ENCODE measurements around the gene BDKRB2. TPM values are rescaled to one million over a fixed set of nuclear protein-coding genes. Genes with fewer than 3 reads are reported as not detected.

BDKRB2 gene
- total RNA-seq, 1 donor from 2014 or later, result 7.9 TPM

DNA sequence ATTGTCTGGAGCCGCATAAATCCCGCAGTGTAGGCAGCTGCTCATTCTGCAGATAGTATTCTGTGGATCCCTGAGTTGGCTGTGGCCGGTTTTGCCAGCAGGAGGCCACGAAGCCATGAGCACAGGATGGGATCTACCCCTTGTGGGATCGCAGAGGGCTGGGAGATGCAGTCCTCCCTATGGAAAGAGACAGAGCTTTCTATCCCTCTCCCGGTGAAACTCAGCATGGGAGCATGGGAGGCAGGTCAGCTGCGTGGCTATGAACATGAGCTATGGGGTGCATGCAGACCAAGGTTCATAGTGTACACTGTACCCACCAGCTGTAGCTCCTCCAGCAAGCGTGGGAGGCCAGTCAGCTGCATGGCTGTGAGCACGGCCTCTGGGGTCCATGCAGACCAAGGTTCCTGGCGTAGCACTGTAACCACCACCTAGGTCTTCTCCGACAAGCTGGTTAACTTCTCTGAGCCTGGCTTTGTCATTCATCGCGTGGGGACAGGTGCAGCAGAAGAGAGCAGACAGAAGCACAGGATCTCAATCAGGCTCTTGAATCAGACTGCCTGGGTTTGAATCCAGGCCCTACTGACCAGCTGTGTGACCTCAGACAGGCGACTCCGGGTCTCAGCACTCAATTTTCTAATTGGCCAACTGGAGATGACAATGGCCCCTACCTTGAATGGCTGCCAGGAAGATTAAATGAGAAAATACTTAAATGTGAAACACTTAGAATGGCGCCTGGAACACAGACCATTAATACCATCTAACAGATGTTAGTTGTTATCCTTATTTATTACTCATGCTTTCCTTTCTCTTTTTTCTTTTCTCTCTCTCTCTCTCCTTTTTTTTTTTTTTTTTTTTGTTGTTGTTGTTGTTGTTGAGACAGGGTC is 57.4 kb downstream of the BDKRB2 start:
- Histone ChIP-seq H3K4me1 (no peaks in the 10 kb centered on the region), H3K9me3 (peaks cover 0 to 5% of the 10 kb centered on the region in 2 donors), H3K4me3 (no peak overlapping the region), H3K27ac (no peak overlapping the region), H3K27me3 (no peaks in the 10 kb centered on the region), H3K36me3 (no peaks in the 10 kb centered on the region)
- intact Hi-C loops (cut with DNase I), result no loop called here
- TF ChIP-seq, protein P1, sequence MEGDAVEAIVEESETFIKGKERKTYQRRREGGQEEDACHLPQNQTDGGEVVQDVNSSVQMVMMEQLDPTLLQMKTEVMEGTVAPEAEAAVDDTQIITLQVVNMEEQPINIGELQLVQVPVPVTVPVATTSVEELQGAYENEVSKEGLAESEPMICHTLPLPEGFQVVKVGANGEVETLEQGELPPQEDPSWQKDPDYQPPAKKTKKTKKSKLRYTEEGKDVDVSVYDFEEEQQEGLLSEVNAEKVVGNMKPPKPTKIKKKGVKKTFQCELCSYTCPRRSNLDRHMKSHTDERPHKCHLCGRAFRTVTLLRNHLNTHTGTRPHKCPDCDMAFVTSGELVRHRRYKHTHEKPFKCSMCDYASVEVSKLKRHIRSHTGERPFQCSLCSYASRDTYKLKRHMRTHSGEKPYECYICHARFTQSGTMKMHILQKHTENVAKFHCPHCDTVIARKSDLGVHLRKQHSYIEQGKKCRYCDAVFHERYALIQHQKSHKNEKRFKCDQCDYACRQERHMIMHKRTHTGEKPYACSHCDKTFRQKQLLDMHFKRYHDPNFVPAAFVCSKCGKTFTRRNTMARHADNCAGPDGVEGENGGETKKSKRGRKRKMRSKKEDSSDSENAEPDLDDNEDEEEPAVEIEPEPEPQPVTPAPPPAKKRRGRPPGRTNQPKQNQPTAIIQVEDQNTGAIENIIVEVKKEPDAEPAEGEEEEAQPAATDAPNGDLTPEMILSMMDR (IDR thresholded peaks at IDR 0.05), result no peak
- no peak for DNase-seq (ENCODE audit: low spot score in 2 of 2)

DNA sequence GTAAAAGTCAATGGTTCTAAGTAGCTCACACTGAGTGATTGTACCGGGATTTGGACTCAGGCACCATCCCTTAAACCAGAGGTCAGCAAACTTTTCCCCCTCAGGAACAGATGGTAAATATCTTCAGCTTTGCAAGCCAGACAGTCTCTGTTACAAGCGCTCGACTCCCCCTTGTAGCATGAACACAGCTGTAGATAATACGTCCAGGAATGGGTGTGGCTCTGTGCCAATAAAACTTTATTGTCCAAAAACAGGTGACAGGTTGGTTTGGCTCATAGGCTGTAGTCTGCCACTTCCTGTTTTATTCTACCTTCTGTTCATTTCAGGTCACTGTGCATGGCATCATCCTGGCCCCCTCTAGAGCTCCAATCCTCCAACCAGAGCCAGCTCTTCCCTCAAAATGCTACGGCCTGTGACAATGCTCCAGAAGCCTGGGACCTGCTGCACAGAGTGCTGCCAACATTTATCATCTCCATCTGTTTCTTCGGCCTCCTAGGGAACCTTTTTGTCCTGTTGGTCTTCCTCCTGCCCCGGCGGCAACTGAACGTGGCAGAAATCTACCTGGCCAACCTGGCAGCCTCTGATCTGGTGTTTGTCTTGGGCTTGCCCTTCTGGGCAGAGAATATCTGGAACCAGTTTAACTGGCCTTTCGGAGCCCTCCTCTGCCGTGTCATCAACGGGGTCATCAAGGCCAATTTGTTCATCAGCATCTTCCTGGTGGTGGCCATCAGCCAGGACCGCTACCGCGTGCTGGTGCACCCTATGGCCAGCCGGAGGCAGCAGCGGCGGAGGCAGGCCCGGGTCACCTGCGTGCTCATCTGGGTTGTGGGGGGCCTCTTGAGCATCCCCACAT is 58.9 kb downstream of the BDKRB2 start:
- no peak overlapping the region for H3K4me3 ChIP-seq
- H3K9me3 ChIP-seq, result peaks cover 0 to 5% of the 10 kb centered on the region in 2 donors
- TF ChIP-seq, protein P1 (IDR thresholded peaks at IDR 0.05), result no peak
- DNase-seq (ENCODE audit: low spot score in 2 of 2), result no peak
- intact Hi-C loops (cut with DNase I), result no loop called here
- H3K36me3 ChIP-seq, result no peaks in the 10 kb centered on the region
- no peaks in the 10 kb centered on the region for H3K27me3 ChIP-seq
- no peak overlapping the region for H3K27ac ChIP-seq
- H3K4me1 ChIP-seq, result no peaks in the 10 kb centered on the region

DNA sequence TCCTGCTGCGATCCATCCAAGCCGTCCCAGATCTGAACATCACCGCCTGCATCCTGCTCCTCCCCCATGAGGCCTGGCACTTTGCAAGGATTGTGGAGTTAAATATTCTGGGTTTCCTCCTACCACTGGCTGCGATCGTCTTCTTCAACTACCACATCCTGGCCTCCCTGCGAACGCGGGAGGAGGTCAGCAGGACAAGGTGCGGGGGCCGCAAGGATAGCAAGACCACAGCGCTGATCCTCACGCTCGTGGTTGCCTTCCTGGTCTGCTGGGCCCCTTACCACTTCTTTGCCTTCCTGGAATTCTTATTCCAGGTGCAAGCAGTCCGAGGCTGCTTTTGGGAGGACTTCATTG is 59.5 kb downstream of the BDKRB2 start:
- Histone ChIP-seq H3K36me3 (no peaks in the 10 kb centered on the region), H3K27me3 (no peaks in the 10 kb centered on the region), H3K4me3 (no peak overlapping the region), H3K4me1 (no peaks in the 10 kb centered on the region), H3K27ac (no peak overlapping the region), H3K9me3 (peaks cover 0 to 5% of the 10 kb centered on the region in 2 donors)
- intact Hi-C loops (cut with DNase I), result no loop called here
- TF ChIP-seq, protein P1 (IDR thresholded peaks at IDR 0.05), result no peak
- DNase-seq (ENCODE audit: low spot score in 2 of 2), result no peak

DNA sequence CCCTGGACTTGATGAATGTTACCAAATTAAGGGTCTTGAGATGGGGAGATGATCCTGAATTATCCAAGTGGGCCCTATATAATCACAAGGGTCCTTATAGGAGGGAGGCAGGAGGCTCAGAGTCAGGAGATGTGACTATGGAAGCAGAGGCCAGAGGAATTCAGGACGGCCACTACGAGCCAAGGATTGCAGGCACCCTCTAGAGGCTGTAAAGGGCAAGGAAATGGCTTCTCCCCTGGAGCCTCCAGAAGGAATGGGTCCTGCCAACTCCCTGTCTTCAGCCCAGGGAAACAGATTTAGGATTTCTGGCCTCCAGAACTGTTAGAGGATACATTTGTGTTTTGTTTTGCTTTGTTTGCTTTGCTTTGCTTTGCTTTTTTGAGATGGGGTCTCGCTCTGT is 60.2 kb downstream of the BDKRB2 start:
- intact Hi-C loops (cut with DNase I), result no loop called here
- no peaks in the 10 kb centered on the region for H3K4me1 ChIP-seq
- no peak overlapping the region for H3K4me3 ChIP-seq
- H3K9me3 ChIP-seq, result no peaks in the 10 kb centered on the region
- no peak overlapping the region for H3K27ac ChIP-seq
- no peaks in the 10 kb centered on the region for H3K27me3 ChIP-seq
- TF ChIP-seq, protein P1 (IDR thresholded peaks at IDR 0.05), result no peak
- no peak for DNase-seq (ENCODE audit: low spot score in 2 of 2)
- no peaks in the 10 kb centered on the region for H3K36me3 ChIP-seq

DNA sequence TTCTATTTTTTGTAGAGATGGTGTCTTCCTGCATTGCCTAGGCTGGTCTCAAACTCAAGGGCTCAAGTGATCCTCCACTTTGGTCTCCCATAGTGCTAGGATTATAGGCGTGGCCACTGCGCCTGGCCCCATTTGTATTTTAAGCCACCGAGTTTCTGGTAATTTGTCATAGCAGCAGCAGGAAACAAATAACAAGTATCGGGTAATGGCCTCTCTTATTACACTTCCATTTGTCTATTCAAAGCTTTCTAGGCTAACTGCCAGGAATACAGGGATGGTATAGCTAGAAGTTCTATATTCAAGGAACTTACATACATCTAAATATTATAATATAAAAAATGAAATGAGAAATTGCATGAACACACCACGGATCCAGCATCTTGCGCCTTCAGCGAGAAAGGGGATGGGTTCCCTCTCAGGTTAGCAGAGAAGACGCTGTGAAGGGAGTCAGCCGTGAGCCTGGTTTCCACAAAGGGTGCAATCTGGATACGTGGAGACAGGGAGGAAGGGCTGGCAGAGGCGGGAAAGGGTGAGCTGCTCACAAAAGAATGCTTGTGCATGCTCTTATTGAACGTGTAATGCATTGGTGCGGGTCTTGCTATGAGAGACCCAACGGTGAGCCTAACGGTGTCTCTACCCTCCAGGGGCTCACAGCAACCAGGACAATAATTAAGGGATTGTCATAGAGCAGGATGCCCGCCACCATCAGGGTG is 60.9 kb downstream of the BDKRB2 start:
- intact Hi-C loops (cut with DNase I), result no loop called here
- TF ChIP-seq, protein P1 (IDR thresholded peaks at IDR 0.05), result no peak
- H3K36me3 ChIP-seq, result no peaks in the 10 kb centered on the region
- H3K4me1 ChIP-seq, result no peaks in the 10 kb centered on the region
- H3K9me3 ChIP-seq, result no peaks in the 10 kb centered on the region
- H3K27ac ChIP-seq, result no peak overlapping the region
- no peaks in the 10 kb centered on the region for H3K27me3 ChIP-seq
- no peak overlapping the region for H3K4me3 ChIP-seq
- no peak for DNase-seq (ENCODE audit: low spot score in 2 of 2)
